GM18867 (cell line): ENCODE measurements around the gene SLC25A21.

ENCODE experiments used
- ATAC-seq: cut with Tn5 transposase; IDR thresholded peaks from one replicate; pipeline ENCODE4 v1.9.1; 2021; ENCODE audit warnings: mild to moderate bottlenecking, moderate library complexity; ENCODE audit not compliant: unreplicated experiment

SLC25A21 gene

GRCh38 chr14:37048666-37049071, 123.7 kb downstream of the SLC25A21 start:
- no peak for ATAC-seq

GRCh38 chr14:37047996-37048395, 124.4 kb downstream of the SLC25A21 start:
- ATAC-seq: no peak

GRCh38 chr14:37047226-37047625, 125.2 kb downstream of the SLC25A21 start:
- no peak for ATAC-seq

GRCh38 chr14:37046815-37047214, 125.6 kb downstream of the SLC25A21 start:
- no peak for ATAC-seq

GRCh38 chr14:37045340-37046061, 126.9 kb downstream of the SLC25A21 start:
- peak; percentile 60 for ATAC-seq

- no peak for ATAC-seq
Measured at GRCh38 chr14:37037636-37038387, 134.6 kb downstream of the SLC25A21 start.

GRCh38 chr14:37036669-37037341, 135.6 kb downstream of the SLC25A21 start:
- peak; percentile 51 for ATAC-seq

- ATAC-seq: peak; percentile 6
Measured at GRCh38 chr14:37035401-37035800, 137.0 kb downstream of the SLC25A21 start.

- ATAC-seq: peak; percentile 90
Measured at GRCh38 chr14:37034410-37035285, 137.8 kb downstream of the SLC25A21 start.

- no peak for ATAC-seq
Measured at GRCh38 chr14:37032863-37033262, 139.5 kb downstream of the SLC25A21 start.

GRCh38 chr14:37027188-37027824, 145.1 kb downstream of the SLC25A21 start:
- no peak for ATAC-seq

GRCh38 chr14:37023875-37024565, 148.4 kb downstream of the SLC25A21 start:
- ATAC-seq: peak; percentile 74

GRCh38 chr14:37021390-37021789, 151.0 kb downstream of the SLC25A21 start:
- no peak for ATAC-seq

- no peak for ATAC-seq
Measured at GRCh38 chr14:37019488-37019887, 152.9 kb downstream of the SLC25A21 start.

- ATAC-seq: no peak
Measured at GRCh38 chr14:37018571-37019240, 153.7 kb downstream of the SLC25A21 start.

GRCh38 chr14:37013078-37013477, 159.3 kb downstream of the SLC25A21 start:
- no peak for ATAC-seq

- ATAC-seq: no peak
Measured at GRCh38 chr14:36998686-36999085, 173.7 kb downstream of the SLC25A21 start.

- no peak for ATAC-seq
Measured at GRCh38 chr14:36997843-36998242, 174.6 kb downstream of the SLC25A21 start.
